SK-N-SH (cell line): ENCODE results near the gene SNX20.

ENCODE experiments used
- RFX5 ChIP-seq: IDR thresholded peaks from 2 replicates; pipeline ENCODE4 v1.6.1; 2012; ENCODE audit warnings: mild to moderate bottlenecking, improper control_type of control experiment, low read length
- TF ChIP-seq, protein P1 (sequence below): fragments of 150-350 bp; IDR thresholded peaks from 2 replicates; pipeline ENCODE4 v1.6.1; 2017; ENCODE audit warnings: antibody characterized with exemption, low read length, low read depth, borderline replicate concordance

DNA sequence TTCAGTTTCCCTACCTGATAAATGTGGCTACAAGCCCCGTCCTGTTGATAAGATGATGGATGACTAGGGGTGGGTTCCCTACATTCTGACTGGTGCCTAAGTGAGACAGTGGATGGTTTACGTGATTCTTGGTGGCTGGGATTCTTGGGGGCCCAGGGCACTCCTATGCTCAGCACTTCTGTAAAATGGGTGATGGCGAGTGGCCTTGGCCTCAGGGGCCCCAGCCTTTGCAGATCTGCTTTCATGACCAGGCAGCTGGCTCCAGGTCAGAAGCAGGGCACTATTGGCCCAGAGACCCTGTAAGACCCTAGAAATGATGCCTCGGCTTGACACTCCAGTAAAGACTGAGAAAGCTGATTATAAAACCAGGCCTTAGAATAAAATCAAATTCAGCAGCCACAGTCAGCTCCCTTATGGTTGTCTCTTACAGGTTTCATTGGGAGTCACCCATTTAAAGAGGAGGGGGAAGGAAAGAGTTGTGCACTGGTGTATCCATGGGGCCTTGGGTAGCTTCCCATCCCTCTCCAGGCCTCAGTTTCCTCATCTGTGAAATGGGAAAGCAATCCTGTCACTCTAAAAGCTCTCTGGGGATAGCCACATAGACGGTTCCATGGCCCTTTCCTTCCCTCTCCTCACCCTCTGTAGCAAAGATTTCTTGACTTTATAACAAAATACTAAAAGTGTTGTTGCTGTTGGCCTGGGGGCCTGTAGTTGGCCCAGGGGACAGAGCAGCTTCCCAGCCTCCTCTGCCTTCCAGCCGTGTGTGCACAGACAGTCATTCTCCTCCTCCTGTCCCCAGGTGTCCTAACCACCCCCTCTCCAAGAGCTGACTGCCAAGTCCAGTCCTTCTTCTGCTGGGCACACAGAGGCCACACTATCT is 1.2 kb downstream of the SNX20 start:
- TF ChIP-seq, protein P1, sequence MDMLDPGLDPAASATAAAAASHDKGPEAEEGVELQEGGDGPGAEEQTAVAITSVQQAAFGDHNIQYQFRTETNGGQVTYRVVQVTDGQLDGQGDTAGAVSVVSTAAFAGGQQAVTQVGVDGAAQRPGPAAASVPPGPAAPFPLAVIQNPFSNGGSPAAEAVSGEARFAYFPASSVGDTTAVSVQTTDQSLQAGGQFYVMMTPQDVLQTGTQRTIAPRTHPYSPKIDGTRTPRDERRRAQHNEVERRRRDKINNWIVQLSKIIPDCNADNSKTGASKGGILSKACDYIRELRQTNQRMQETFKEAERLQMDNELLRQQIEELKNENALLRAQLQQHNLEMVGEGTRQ, result no peak
- TF ChIP-seq RFX5, result no peak
